Smooth muscle cell of the umbilical artery (primary cell): ENCODE results near the gene PBX2. TPM values are rescaled to one million over a fixed set of nuclear protein-coding genes. Genes with fewer than 3 reads are reported as not detected.

ENCODE experiments used
- total RNA-seq: library from RNA; depleted of rRNA; stranded (reverse); fragments of >200 nt; gene quantifications from 2 replicates; pipeline ENCODE4 v1.2.3, GENCODE V29; 2014

Gene PBX2, protein sequence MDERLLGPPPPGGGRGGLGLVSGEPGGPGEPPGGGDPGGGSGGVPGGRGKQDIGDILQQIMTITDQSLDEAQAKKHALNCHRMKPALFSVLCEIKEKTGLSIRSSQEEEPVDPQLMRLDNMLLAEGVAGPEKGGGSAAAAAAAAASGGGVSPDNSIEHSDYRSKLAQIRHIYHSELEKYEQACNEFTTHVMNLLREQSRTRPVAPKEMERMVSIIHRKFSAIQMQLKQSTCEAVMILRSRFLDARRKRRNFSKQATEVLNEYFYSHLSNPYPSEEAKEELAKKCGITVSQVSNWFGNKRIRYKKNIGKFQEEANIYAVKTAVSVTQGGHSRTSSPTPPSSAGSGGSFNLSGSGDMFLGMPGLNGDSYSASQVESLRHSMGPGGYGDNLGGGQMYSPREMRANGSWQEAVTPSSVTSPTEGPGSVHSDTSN
- 36.2 and 58.1 TPM in 2 replicates for total RNA-seq

DNA sequence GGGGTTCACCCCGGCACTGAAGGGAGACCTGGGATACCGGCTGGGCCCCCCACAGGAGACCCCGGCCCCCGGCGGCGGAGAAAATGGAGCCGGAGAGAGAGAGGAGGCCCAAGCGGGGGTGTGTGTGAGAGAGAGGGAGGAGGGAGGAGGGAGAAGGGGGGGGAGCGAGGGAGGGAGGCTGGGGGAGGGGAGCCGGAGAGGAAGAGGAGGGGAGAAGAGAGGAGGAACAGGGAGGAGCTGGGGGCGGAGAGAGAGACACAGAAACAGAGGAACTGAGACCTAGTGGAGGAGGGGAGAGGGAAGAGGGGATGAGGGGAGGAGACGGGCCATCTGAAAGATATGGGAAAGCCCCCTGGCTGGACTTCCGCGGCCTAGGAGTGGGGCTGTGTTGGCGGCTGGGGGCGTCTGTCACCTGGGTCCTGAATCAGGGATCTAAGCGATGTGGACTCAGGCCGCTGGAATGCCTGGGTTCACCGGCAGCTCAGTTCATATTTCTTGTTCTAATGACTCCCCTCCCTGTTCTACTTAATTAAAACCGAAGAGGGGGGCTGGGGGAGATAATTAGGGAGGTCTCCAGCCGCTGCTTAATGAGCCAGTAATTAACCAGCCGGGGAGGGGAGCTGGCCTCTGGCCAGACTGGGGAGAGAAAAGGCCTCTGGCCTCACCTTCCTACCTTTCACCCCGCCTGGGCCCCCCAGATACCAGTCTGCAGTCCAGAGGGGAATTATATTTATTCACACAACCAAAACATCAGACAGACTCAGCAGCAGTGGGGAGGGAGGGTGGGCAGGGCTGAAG, at the start of gene PBX2:
Gene PBX2, minus strand, starts transcription at position 149 of the 798 bp plus-strand sequence. CDS start 287 bp downstream, outside the sequence.

GRCh38 chr6:32223258-32224235, 33.5 kb upstream of the PBX2 start, which contains the start of gene NOTCH4:
Gene NOTCH4, minus strand, starts transcription at chr6:32224067. Its CDS starts 139 bp downstream, at chr6:32223928.

DNA sequence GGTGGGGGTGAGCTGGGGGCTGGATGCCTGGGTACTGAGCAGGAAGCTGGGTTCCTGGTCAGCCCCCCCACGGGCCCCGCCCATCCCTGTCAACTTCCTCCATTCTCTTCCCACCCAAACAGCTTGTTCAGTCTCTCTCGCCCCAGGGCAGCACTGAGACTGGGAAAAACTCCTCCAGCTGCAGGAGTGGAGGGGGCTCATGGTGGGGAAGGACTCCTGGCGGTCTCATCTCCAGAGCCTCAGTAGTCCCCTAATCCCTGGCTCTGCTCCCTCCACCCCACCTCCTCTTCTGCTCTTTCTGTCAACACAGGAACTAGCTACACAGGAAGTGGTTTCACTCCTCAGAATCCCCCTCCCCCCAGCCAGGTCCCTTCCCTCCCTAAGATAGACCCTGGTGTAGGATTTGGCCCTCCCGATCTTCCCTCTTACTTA, 2.6 kb upstream of the PBX2 start, which contains the start of gene GPSM3:
Gene GPSM3, minus strand, starts transcription at position 36 of the 432 bp plus-strand sequence. CDS start 130 bp downstream, outside the sequence.

DNA sequence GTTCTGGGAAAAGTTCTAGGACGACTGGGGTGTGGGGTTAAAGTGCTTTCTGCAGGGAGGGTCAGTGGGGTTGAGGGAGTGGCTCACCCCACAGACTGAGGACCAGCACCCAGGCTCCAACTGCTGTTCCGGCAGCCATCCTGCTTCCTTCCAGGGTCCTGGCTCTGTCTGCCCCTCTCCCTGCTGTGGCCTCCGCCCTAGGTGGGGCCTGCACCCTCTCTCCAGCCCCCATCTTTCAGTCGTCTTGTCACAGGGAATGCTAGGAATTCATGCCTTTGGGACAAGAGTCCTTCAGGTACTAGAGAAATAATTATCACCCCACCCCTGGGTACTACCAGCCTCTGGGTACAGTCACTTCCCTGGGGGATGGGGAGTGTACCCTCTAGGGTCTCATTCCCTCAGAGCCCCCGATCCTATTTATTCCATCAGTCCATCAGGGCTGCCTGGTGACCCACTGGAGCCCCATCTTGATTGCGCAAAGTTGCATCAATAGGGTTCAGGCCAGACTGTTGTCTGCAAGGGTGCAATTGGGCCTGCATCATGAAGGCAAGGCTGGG, 5.8 kb downstream of the PBX2 start, which contains the start of gene AGER:
Gene AGER, minus strand, starts transcription at position 170 of the 557 bp plus-strand sequence. Its CDS starts 31 bp downstream, at position 139.

DNA sequence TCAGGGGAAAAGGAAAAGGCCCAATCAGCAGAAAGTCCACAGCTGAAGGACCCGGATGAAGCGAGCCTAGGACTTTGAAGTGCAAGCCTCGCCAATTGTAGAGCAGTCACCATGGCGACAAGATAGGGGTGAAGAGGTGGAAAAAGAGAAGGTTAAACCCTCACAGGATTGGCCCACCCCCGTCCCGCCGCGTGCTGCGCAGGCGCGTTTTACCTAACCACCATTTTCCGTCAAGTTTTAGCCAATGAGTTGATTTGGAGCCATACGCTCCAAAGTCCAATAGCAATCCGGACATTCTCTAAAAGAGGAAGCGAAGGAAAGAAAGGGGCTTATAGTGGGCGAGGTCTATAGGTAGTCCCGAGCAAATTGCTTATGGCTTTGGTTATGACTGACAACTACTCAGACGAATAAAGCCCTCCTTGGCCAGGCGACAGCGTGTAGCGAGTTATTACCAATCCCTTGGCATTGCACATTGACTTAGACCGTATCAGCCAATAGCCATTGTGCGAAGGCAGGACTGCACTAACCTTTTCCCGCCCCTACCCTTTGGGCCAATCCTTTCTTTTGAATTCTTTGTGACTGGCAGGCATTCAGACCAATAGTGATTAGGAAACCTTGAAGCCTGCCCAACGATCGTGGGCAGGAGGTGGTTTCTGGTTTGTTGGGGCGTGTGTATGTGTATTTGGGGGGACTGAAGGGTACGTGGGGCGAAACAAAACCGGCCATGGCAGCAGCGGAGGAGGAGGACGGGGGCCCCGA, 12.0 kb downstream of the PBX2 start, which contains the start of gene RNF5:
Gene RNF5, plus strand, starts transcription at position 618 of the 759 bp plus-strand sequence. Its CDS starts 107 bp downstream, at position 725.

DNA sequence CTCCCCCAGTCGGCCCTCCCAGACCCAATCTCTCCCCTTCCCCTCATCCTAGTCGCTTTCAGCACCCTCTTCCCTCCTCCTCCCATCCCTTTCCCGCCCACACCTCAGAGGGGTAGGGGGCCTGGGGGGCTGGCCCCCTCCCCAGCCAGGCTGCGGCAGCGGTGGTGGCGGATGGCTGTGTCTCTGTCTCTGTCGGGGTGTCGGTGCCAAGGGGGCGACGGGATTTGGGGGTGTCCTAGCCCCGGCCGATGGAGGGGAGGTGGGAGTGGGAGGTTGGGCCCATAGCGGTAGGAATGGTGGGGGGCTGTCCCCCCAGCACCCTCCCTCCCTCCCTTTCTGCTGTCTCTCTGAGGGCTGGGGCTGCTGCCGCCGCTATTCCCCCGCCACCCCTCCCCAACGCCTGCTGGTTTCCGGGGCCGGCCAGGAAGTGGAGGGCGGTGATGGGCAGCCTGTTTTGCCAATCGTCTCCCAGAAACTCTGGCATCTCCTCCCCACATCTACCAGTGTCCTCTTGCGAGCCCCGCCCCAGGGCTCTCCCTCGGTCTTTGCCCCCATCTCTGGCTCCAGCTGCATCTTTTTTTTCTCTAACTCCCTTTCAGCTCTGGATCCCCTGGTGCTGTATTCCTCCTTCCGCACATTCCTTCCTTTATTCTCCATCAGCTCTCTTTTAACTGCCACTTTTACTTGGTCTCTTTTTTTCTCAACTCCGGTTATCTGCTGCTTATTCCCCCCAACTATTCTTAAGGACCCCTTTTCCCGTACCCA, 14.1 kb downstream of the PBX2 start, which contains the start of gene AGPAT1:
Gene AGPAT1, minus strand, starts transcription at position 374 of the 765 bp plus-strand sequence. CDS start 4,588 bp downstream, outside the sequence.

DNA sequence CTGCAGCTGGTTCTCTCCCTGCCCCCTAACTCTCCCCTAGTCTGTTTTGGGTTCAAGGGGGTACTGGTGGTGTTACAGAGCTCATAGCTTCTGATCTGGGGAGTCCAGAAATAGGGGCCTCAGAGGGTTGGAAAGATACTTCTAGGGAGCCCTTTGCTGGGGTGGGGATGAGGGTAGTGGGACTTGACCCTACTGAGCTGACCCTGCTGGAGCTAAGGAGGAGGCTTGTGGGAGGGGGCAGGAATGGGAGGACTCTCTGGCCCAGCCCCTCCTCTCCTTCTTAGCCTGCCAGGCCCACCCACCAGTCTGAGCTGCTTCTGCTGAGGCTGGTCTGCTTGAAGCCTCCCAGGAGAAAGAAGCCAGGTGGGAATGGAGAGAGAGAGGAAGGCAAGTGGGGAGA, 25.7 kb downstream of the PBX2 start, which contains the start of gene EGFL8:
Gene EGFL8, plus strand, starts transcription at position 301 of the 400 bp plus-strand sequence. CDS start 1,571 bp downstream, outside the sequence.

GRCh38 chr6:32153564-32154513, 36.2 kb downstream of the PBX2 start, which contains the start of gene PPT2:
Gene PPT2, plus strand, starts transcription at chr6:32154141. Its CDS starts 454 bp downstream, at chr6:32154595.

DNA sequence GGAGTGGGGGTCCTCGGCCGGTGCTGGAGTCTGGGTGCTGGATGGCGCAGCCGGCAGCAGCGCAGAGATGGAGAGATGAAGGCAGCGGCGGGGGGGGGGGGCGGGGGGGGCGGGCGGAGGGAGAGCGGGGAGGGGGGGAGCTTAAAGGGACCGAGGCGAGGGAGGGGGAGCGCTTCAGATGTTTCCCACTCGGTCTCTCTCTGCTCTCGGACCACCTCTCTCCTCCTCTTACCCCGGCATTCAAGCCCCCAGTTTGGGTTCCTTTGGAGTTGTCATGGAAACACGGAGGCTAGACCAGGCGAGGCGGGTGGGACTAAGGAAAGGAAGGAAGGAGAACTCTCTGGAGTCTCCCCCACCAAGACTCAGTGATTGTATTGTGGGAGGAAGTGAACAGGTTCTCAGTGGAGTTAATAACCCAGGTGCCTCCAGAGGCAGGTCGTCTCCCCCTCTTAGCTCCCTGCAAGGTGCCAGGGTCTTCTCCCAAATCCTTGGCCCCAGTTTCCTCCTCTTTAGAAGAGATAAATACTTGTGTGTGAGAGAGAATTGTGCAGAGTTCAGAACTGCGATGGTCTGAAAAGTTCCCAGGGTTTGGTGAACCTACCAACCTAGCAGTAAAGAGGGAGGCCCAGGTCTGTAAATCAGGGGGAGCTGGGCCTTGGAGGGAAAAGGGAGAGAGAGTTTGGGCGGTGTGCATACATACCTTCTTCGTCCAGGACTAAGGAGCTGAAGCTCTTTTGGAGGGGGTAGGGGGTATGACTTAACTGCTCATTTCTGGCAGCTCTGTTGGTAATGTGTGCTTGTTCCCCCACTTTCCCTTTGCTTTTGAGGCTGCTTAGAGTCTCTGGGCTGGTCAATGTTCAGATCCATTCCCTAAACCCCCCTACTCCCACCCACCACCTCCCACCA, 37.9 kb downstream of the PBX2 start, which contains the start of gene PRRT1:
Gene PRRT1, minus strand, starts transcription at position 77 of the 906 bp plus-strand sequence. CDS start 112 bp downstream, outside the sequence.

Other genes starting within 250 kb of the PBX2 start
- 4.1 and 28.8 TPM in 2 replicates for gene CFB, start 244.1 kb downstream of the PBX2 start, total RNA-seq
- gene NELFE, start 231.2 kb downstream of the PBX2 start, total RNA-seq: 89.1 and 109 TPM in 2 replicates
- 60.3 and 63.7 TPM in 2 replicates for gene SKIC2, start 231.0 kb downstream of the PBX2 start, total RNA-seq
- gene DXO, start 218.1 kb downstream of the PBX2 start, total RNA-seq: 11.0 and 11.3 TPM in 2 replicates
- gene C4A, start 208.1 kb downstream of the PBX2 start, total RNA-seq: 4.2 and 4.3 TPM in 2 replicates
- gene C4B, start 175.4 kb downstream of the PBX2 start, total RNA-seq: 2.1 and 3.9 TPM in 2 replicates
- 0.14 TPM in 1 of 2 replicates, not detected in the other for gene CYP21A2, start 151.8 kb downstream of the PBX2 start, total RNA-seq
- 0.89 and 1.7 TPM in 2 replicates for gene TNXB, start 80.9 kb downstream of the PBX2 start, total RNA-seq
- 18.7 and 28.5 TPM in 2 replicates for gene ATF6B, start 62.0 kb downstream of the PBX2 start, total RNA-seq
- gene FKBPL, start 59.9 kb downstream of the PBX2 start, total RNA-seq: 3.0 and 3.6 TPM in 2 replicates
- 0.09 TPM in 1 of 2 replicates, not detected in the other for gene PRRT1, start 38.3 kb downstream of the PBX2 start, total RNA-seq
- 16.3 and 16.6 TPM in 2 replicates for gene PPT2, start 36.1 kb downstream of the PBX2 start, total RNA-seq
- gene EGFL8, start 25.6 kb downstream of the PBX2 start, total RNA-seq: 1.2 and 1.4 TPM in 2 replicates
- gene AGPAT1, start 14.1 kb downstream of the PBX2 start, total RNA-seq: 19.3 and 28.4 TPM in 2 replicates
- gene RNF5, start 11.8 kb downstream of the PBX2 start, total RNA-seq: 14.9 and 24.6 TPM in 2 replicates
- 0.23 TPM in 1 of 2 replicates, not detected in the other for gene AGER, start 5.9 kb downstream of the PBX2 start, total RNA-seq
- 0.59 and 1.2 TPM in 2 replicates for gene GPSM3, start 2.4 kb upstream of the PBX2 start, total RNA-seq
- gene NOTCH4, start 33.9 kb upstream of the PBX2 start, total RNA-seq: 0.42 and 1.5 TPM in 2 replicates
- not detected in 2 replicates for gene TSBP1, start 181.7 kb upstream of the PBX2 start, total RNA-seq
- not detected in 2 replicates for gene BTNL2, start 217.0 kb upstream of the PBX2 start, total RNA-seq
- gene HLA-DRA, start 249.7 kb upstream of the PBX2 start, total RNA-seq: not detected in 2 replicates